Measurements from ENCODE around the gene ANP32B.
"Not testable (repeated sequence)": the region's sequence is repeated elsewhere in the genome, so short reads cannot be mapped to it uniquely, and the experiment has no call there.

ANP32B gene

GRCh38 chr9:97964901-97965300, 18.2 kb upstream of the ANP32B start:
- DNase-seq, result no peak

- DNase-seq, result no peak
These were observed 16.6 kb upstream of the ANP32B start for GRCh38 chr9:97966493-97966892.

- no peak for DNase-seq
These were observed 14.1 kb upstream of the ANP32B start for GRCh38 chr9:97969014-97969413.

GRCh38 chr9:97970165-97970564, 13.0 kb upstream of the ANP32B start:
- no peak for DNase-seq

GRCh38 chr9:97972753-97973152, 10.4 kb upstream of the ANP32B start:
- no peak for DNase-seq

GRCh38 chr9:97975376-97975775, 7.8 kb upstream of the ANP32B start:
- no peak for DNase-seq

- DNase-seq, result not testable (repeated sequence)
These were observed 6.5 kb upstream of the ANP32B start for GRCh38 chr9:97976633-97977032.

GRCh38 chr9:97978371-97979130, 4.6 kb upstream of the ANP32B start:
- DNase-seq, result no peak

GRCh38 chr9:97979788-97980478, 3.2 kb upstream of the ANP32B start:
- no peak for DNase-seq

GRCh38 chr9:97980479-97980803, 2.7 kb upstream of the ANP32B start:
- DNase-seq, result no peak

GRCh38 chr9:97980918-97981845, 2.0 kb upstream of the ANP32B start:
- no peak for DNase-seq

- no peak for DNase-seq
These were observed 1.1 kb upstream of the ANP32B start for GRCh38 chr9:97981846-97982682.

GRCh38 chr9:97983589-97984187, 547 bp downstream of the ANP32B start:
- no peak for DNase-seq

- peak; percentile 62 for DNase-seq
These were observed 1.3 kb downstream of the ANP32B start for GRCh38 chr9:97984188-97985057.

GRCh38 chr9:97985058-97985861, 2.1 kb downstream of the ANP32B start:
- no peak for DNase-seq

GRCh38 chr9:97987487-97987886, 4.3 kb downstream of the ANP32B start:
- no peak for DNase-seq

GRCh38 chr9:97990259-97990658, 7.1 kb downstream of the ANP32B start:
- no peak for DNase-seq

GRCh38 chr9:97991818-97992217, 8.7 kb downstream of the ANP32B start:
- DNase-seq, result no peak

GRCh38 chr9:97992219-97992618, 9.1 kb downstream of the ANP32B start:
- DNase-seq, result no peak

GRCh38 chr9:97993000-97993399, 9.9 kb downstream of the ANP32B start:
- DNase-seq, result peak; percentile 55

All from GDM1 (cell line).